Tibial nerve (tissue), 4 donors: ENCODE results near the gene TRIM23.

Experiments used
- CTCF ChIP-seq, 5 experiments: fragments of 200-600 bp in 3 of 5; fragments of 450-650 bp in 2 of 5; sonication (generic) in 3 of 5; IDR thresholded peaks; one replicate each; pipeline ENCODE4 v1.5.1; 2016 to 2019; ENCODE audit warnings: antibody characterized with exemption in 5 of 5, mild to moderate bottlenecking in 3 of 5, moderate library complexity in 2 of 5
- EP300 ChIP-seq, 2 donors: sonication (generic); formaldehyde crosslinking; IDR thresholded peaks; one replicate each; pipeline ENCODE4 v1.6.1; 2017; ENCODE audit warnings: antibody characterized with exemption in 2 of 2, mild to moderate bottlenecking in 1 of 2
- POLR2A ChIP-seq, 2 donors: fragments of 450-650 bp; IDR thresholded peaks; one replicate each; pipeline ENCODE4 v1.6.1; 2017; ENCODE audit warnings: antibody characterized with exemption in 2 of 2, mild to moderate bottlenecking in 2 of 2, moderate library complexity in 2 of 2

GRCh38 chr5:65640240-65640639, 16.1 kb upstream of the TRIM23 start:
- TF ChIP-seq CTCF (IDR thresholded peaks at IDR 0.05) = no peak
- TF ChIP-seq POLR2A (IDR thresholded peaks at IDR 0.05) = no peak
- TF ChIP-seq EP300 (IDR thresholded peaks at IDR 0.05) = no peak
